ENCODE results near the gene MRPL51.
A peak's percentile ranks its signal among the peaks of the same experiment; 100 is the strongest.

Gene MRPL51

DNA sequence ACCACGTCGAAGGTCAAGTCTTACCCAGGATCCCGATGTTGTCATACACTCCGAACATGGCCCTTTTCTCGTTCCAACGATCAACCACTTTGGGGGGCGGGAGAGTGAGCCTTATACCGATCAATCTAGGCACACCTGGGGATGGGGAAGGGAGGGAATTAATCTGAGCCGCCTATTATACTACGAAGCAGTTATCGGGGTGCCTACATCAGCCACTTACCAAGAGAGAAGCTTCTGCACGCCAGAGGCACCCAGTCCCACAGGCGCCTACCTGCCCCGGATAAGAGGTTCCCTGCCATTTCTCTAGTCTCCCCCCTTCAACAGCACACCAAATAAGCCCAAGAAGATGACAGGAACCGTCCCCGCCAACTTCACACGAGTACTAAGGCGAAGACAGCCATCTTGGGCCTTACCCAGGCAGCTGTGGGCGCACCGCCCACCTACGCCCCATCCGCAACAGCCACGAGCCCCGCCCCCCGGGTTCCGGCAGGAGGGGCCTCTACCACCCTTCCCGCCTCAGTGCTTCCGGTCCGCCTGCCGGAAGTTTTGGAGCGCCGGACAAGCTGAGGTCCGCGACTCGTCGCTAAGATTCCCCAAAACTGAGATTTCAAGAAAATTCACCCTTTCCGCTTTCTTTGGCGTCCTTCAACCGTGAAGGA, at the start of gene MRPL51:
MRPL51 (minus strand) TSS at position 425 of the 659 bp plus-strand sequence; CDS start at position 299, 126 bp downstream.
- peak; percentile 94 for DNase-seq (ENCODE audit: low read depth)

DNA sequence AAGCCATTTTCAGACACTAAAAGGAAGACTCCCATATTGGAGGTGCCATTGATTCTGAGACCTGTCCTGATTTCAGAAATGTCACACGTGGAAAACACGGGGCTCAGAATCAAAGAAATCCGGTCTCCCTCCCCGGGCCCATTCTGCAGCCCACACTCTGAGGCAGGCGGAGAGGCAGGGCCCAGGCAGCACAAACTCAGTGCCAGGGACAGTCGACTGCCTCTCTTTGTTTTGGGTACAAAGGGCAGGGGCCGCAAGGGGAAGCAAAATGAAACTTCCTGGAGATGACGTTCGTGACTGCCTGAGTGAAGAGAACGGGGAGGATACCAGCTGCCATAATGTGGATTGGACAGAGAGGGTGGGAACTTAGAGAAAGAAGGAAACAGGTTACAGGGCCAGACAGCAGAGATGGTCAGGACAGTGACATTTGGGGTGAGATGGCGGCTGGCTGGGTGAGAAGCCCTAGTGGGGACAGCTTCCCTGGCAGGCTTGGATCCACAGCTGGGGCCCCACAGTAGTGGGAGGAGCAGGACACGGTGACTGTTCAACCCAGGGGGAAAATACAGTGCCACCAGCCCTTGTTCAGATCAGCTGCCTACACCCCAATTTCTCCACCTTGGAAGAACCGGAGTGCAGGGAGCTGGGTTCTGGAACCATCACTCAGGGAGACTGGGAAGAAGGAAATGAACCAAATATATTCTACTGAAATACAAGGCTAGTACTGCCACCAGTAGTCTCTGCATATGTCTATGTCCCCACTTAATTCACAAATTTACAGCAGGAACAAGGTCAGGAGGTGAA, 49.3 kb upstream of the MRPL51 start:
- DNase-seq (ENCODE audit: low read depth), result no peak

DNA sequence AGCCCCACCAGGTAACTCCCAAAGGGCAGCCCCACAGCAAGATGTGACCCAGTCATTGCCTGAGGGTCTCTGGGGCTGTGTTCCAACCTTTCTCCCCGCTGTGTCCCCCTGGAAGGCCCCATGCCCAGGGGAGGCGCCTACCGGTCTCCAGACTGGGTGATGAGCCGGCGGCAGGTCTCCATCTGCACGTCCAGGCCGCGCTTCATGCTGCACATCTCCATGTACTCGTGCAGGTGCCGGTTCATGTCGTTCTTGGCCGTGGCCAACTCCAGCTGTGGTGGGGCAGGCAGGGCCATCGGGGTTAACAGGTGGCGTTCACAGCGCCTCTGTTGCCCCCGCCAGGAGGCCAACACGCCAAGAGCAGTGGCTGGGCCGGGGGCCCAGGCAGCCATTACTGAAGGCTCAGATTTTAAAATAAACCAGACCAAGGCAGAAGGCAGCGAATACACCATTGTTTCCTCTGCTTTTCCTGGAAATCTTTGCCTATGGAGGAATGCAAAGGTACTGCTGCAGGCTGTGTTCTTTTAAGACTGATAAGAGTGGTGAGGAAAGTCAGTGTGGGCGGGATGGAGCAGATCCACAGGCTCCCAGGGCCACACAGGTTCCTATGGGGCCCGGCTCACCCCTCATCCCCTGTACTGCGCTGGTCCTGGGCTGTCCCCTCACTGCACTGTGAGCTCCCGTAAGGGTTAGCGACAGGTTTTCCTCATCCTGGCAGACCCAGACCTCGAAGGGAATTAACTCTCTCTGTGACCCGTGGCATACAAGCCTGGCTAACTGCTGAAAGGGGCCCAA, 48.5 kb upstream of the MRPL51 start:
- no peak for DNase-seq (ENCODE audit: low read depth)

DNA sequence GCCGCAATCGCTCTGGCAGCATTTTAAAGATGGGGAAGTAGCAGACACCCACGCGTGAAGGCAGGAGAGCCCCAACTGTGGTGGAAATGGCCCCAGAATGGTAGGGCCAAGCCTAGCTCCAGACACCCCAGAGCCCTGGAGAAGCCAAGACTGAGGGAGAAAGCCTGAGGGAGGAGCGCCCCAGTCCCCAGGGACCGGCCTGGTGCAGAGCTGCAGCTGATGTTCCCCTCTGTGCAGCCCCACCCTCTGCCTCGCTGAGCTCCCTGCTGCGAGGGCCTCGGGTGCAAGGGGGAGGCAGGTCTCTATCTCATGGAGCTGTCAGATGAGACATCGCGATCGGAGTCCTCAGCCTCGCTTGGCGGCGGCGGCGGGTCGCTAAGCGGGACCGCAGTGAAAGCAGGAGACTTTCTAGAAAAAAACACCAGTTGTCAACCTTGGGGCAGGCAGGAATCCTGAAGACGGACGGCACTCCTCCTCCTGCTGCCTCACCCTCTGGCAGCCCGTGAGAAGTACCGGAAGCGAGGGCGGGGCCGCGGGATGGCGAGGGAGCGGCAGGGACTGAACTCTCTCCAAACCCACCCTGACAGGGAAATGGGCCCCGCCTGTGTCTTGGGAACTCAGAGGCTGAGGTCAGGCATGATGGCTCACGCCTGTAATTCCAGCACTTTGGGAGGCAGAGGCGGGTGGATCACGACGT, 47.3 kb upstream of the MRPL51 start:
- peak; percentile 98 for DNase-seq (ENCODE audit: low read depth)

DNA sequence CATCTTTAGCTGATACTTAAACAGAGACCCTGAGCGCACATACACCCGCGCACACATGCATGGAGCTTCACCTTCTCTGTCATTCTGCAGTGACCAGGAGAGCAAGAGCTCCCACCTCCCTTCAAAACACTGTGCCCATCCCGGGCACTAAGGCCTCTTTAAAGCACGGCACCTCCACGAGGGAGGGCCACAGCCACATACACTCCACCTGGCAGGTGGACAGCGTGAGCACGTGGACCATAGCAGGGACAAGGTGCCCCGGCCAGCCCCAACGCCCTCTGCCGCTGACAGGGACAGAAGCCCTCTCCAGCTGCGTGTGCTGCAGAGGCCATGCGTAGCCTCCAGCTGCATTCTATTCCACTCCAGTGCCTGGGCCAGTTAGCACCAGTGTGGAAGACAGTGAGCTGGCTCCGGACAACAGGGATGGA, 46.7 kb upstream of the MRPL51 start:
- DNase-seq (ENCODE audit: low read depth), result peak; percentile 27

DNA sequence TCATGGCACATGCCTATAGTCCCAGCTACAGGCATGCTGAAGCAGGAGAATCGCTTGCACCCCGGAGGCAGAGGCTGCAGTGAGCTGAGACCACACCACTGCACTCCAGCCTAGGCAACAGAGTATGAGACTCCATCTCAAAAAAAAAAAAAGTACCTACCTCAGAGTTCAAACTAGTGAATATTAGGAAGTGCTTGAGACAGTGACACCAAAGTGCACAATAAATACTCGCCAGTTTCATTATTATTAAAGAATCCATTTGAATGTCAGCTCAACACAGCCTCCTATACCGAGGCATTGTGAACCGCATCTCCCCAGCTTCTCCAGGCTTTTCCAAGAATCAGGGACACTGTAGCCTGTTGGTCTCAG, 46.2 kb upstream of the MRPL51 start:
- DNase-seq (ENCODE audit: low read depth), result peak; percentile 39

DNA sequence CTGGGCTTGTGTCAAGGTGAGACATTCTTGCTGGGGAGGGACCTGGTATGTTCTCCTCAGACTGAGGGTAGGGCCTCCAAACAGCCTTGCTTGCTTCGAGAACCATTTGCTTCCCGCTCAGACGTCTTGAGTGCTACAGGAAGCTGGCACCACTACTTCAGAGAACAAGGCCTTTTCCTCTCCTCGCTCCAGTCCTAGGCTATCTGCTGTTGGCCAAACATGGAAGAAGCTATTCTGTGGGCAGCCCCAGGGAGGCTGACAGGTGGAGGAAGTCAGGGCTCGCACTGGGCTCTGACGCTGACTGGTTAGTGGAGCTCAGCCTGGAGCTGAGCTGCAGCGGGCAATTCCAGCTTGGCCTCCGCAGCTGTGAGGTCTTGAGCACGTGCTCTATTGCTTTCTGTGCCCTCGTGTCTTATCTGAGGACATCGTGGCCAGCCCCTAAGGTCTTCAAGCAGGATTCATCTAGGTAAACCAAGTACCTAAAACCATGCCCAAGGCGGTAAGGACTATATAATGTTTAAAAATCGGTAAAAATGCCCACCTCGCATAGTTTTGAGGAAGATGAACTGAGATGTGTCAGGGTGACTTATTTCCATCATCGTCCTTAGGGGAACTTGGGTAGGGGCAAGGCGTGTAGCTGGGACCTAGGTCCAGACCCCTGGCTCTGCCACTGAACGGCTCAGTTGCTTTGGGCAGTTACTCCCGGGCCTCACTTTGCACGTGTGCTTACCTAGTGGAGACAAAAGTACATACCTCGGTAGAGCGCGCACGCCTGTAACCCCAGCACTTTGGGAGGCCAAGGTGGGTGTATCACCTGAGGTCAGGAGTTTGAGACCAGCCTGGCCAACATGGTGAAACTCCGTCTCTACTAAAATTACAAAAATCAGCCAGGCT, 45.6 kb upstream of the MRPL51 start:
- peak; percentile 63 for DNase-seq (ENCODE audit: low read depth)

DNA sequence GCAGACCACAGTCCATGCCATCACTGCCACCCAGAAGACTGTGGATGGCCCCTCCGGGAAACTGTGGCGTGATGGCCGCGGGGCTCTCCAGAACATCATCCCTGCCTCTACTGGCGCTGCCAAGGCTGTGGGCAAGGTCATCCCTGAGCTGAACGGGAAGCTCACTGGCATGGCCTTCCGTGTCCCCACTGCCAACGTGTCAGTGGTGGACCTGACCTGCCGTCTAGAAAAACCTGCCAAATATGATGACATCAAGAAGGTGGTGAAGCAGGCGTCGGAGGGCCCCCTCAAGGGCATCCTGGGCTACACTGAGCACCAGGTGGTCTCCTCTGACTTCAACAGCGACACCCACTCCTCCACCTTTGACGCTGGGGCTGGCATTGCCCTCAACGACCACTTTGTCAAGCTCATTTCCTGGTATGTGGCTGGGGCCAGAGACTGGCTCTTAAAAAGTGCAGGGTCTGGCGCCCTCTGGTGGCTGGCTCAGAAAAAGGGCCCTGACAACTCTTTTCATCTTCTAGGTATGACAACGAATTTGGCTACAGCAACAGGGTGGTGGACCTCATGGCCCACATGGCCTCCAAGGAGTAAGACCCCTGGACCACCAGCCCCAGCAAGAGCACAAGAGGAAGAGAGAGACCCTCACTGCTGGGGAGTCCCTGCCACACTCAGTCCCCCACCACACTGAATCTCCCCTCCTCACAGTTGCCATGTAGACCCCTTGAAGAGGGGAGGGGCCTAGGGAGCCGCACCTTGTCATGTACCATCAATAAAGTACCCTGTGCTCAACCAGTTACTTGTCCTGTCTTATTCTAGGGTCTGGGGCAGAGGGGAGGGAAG, 44.7 kb upstream of the MRPL51 start:
- DNase-seq (ENCODE audit: low read depth), result peak; percentile 83

DNA sequence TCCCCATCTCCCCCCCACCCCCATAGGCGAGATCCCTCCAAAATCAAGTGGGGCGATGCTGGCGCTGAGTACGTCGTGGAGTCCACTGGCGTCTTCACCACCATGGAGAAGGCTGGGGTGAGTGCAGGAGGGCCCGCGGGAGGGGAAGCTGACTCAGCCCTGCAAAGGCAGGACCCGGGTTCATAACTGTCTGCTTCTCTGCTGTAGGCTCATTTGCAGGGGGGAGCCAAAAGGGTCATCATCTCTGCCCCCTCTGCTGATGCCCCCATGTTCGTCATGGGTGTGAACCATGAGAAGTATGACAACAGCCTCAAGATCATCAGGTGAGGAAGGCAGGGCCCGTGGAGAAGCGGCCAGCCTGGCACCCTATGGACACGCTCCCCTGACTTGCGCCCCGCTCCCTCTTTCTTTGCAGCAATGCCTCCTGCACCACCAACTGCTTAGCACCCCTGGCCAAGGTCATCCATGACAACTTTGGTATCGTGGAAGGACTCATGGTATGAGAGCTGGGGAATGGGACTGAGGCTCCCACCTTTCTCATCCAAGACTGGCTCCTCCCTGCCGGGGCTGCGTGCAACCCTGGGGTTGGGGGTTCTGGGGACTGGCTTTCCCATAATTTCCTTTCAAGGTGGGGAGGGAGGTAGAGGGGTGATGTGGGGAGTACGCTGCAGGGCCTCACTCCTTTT, 44.0 kb upstream of the MRPL51 start:
- DNase-seq (ENCODE audit: low read depth), result peak; percentile 31

DNA sequence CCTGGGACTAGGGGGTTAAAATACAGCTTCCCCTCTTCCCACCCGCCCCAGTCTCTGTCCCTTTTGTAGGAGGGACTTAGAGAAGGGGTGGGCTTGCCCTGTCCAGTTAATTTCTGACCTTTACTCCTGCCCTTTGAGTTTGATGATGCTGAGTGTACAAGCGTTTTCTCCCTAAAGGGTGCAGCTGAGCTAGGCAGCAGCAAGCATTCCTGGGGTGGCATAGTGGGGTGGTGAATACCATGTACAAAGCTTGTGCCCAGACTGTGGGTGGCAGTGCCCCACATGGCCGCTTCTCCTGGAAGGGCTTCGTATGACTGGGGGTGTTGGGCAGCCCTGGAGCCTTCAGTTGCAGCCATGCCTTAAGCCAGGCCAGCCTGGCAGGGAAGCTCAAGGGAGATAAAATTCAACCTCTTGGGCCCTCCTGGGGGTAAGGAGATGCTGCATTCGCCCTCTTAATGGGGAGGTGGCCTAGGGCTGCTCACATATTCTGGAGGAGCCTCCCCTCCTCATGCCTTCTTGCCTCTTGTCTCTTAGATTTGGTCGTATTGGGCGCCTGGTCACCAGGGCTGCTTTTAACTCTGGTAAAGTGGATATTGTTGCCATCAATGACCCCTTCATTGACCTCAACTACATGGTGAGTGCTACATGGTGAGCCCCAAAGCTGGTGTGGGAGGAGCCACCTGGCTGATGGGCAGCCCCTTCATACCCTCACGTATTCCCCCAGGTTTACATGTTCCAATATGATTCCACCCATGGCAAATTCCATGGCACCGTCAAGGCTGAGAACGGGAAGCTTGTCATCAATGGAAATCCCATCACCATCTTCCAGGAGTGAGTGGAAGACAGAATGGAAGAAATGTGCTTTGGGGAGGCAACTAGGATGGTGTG, 43.1 kb upstream of the MRPL51 start:
- peak; percentile 13 for DNase-seq (ENCODE audit: low read depth)

DNA sequence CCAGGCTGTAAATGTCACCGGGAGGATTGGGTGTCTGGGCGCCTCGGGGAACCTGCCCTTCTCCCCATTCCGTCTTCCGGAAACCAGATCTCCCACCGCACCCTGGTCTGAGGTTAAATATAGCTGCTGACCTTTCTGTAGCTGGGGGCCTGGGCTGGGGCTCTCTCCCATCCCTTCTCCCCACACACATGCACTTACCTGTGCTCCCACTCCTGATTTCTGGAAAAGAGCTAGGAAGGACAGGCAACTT, 42.6 kb upstream of the MRPL51 start:
- no peak for DNase-seq (ENCODE audit: low read depth)

DNA sequence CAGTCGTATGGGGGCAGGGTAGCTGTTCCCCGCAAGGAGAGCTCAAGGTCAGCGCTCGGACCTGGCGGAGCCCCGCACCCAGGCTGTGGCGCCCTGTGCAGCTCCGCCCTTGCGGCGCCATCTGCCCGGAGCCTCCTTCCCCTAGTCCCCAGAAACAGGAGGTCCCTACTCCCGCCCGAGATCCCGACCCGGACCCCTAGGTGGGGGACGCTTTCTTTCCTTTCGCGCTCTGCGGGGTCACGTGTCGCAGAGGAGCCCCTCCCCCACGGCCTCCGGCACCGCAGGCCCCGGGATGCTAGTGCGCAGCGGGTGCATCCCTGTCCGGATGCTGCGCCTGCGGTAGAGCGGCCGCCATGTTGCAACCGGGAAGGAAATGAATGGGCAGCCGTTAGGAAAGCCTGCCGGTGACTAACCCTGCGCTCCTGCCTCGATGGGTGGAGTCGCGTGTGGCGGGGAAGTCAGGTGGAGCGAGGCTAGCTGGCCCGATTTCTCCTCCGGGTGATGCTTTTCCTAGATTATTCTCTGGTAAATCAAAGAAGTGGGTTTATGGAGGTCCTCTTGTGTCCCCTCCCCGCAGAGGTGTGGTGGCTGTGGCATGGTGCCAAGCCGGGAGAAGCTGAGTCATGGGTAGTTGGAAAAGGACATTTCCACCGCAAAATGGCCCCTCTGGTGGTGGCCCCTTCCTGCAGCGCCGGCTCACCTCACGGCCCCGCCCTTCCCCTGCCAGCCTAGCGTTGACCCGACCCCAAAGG, 42.1 kb upstream of the MRPL51 start:
- peak; percentile 80 for DNase-seq (ENCODE audit: low read depth)

DNA sequence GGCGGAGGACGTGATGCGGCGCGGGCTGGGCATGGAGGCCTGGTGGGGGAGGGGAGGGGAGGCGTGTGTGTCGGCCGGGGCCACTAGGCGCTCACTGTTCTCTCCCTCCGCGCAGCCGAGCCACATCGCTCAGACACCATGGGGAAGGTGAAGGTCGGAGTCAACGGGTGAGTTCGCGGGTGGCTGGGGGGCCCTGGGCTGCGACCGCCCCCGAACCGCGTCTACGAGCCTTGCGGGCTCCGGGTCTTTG, 41.6 kb upstream of the MRPL51 start:
- no peak for DNase-seq (ENCODE audit: low read depth)

DNA sequence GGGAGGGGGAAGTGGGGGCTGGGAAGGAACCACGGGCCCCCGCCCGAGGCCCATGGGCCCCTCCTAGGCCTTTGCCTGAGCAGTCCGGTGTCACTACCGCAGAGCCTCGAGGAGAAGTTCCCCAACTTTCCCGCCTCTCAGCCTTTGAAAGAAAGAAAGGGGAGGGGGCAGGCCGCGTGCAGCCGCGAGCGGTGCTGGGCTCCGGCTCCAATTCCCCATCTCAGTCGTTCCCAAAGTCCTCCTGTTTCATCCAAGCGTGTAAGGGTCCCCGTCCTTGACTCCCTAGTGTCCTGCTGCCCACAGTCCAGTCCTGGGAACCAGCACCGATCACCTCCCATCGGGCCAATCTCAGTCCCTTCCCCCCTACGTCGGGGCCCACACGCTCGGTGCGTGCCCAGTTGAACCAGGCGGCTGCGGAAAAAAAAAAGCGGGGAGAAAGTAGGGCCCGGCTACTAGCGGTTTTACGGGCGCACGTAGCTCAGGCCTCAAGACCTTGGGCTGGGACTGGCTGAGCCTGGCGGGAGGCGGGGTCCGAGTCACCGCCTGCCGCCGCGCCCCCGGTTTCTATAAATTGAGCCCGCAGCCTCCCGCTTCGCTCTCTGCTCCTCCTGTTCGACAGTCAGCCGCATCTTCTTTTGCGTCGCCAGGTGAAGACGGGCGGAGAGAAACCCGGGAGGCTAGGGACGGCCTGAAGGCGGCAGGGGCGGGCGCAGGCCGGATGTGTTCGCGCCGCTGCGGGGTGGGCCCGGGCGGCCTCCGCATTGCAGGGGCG, 41.0 kb upstream of the MRPL51 start, which contains the start of gene GAPDH:
GAPDH (plus strand) TSS at position 595 of the 772 bp plus-strand sequence. CDS start 316 bp downstream, outside the sequence.
- peak; percentile 99 for DNase-seq (ENCODE audit: low read depth)

DNA sequence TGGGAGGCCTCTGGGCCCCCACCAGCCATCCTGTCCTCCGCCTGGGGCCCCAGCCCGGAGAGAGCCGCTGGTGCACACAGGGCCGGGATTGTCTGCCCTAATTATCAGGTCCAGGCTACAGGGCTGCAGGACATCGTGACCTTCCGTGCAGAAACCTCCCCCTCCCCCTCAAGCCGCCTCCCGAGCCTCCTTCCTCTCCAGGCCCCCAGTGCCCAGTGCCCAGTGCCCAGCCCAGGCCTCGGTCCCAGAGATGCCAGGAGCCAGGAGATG, 40.5 kb upstream of the MRPL51 start:
- DNase-seq (ENCODE audit: low read depth), result no peak

DNA sequence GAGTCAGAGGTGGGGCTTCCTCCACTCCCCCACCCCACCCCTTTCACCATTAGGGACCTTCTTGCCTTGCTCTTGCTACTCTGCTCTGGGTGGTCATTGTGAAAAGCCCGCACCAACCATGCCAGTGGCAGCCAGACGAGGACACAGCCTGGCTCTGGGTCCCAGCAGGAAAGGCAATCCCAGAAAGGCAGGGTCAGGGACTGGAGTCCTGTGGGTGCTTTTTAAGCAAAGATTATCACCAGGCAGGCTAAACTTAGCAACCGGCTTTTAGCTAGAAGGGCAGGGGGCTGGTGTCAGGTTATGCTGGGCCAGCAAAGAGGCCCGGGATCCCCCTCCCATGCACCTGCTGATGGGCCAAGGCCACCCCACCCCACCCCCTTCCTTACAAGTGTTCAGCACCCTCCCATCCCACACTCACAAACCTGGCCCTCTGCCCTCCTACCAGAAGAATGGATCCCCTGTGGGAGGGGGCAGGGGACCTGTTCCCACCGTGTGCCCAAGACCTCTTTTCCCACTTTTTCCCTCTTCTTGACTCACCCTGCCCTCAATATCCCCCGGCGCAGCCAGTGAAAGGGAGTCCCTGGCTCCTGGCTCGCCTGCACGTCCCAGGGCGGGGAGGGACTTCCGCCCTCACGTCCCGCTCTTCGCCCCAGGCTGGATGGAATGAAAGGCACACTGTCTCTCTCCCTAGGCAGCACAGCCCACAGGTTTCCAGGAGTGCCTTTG, 40.0 kb upstream of the MRPL51 start:
- DNase-seq (ENCODE audit: low read depth), result peak; percentile 92
